ENCODE data around the gene FBLN7. TPM values are rescaled to one million over a fixed set of nuclear protein-coding genes. Genes with fewer than 3 reads are reported as not detected.

The FBLN7 gene
- total RNA-seq, 1 experiment from 2014 or later, result 3.9 TPM

GRCh38 chr2:112157472-112157871 lies 19.3 kb downstream of the FBLN7 start:
- DNase-seq (ENCODE audit: low read depth), result no peak

- DNase-seq (ENCODE audit: low read depth), result no peak
Observed at GRCh38 chr2:112159454-112159921, 21.3 kb downstream of the FBLN7 start.

- DNase-seq (ENCODE audit: low read depth), result no peak
Observed at GRCh38 chr2:112160283-112161250, 22.4 kb downstream of the FBLN7 start.

- no peak for DNase-seq (ENCODE audit: low read depth)
Observed at GRCh38 chr2:112161431-112162145, 23.4 kb downstream of the FBLN7 start.

GRCh38 chr2:112162341-112162740 lies 24.2 kb downstream of the FBLN7 start:
- DNase-seq (ENCODE audit: low read depth), result no peak

GRCh38 chr2:112162956-112163355 lies 24.8 kb downstream of the FBLN7 start:
- no peak for DNase-seq (ENCODE audit: low read depth)

GRCh38 chr2:112163541-112163981 lies 25.4 kb downstream of the FBLN7 start:
- DNase-seq (ENCODE audit: low read depth), result no peak

- DNase-seq (ENCODE audit: low read depth), result no peak
Observed at GRCh38 chr2:112164876-112165275, 26.7 kb downstream of the FBLN7 start.

GRCh38 chr2:112165296-112165695 lies 27.1 kb downstream of the FBLN7 start:
- no peak for DNase-seq (ENCODE audit: low read depth)

GRCh38 chr2:112166806-112167499 lies 28.8 kb downstream of the FBLN7 start:
- DNase-seq (ENCODE audit: low read depth), result no peak

- DNase-seq (ENCODE audit: low read depth), result no peak
Observed at GRCh38 chr2:112168422-112169124, 30.4 kb downstream of the FBLN7 start.

GRCh38 chr2:112170495-112170894 lies 32.3 kb downstream of the FBLN7 start:
- DNase-seq (ENCODE audit: low read depth), result no peak

- no peak for DNase-seq (ENCODE audit: low read depth)
Observed at GRCh38 chr2:112173646-112174319, 35.6 kb downstream of the FBLN7 start.

- no peak for DNase-seq (ENCODE audit: low read depth)
Observed at GRCh38 chr2:112174383-112174782, 36.2 kb downstream of the FBLN7 start.

GRCh38 chr2:112175333-112175732 lies 37.1 kb downstream of the FBLN7 start:
- no peak for DNase-seq (ENCODE audit: low read depth)

- no peak for DNase-seq (ENCODE audit: low read depth)
Observed at GRCh38 chr2:112175958-112176573, 37.9 kb downstream of the FBLN7 start.

- DNase-seq (ENCODE audit: low read depth), result no peak
Observed at GRCh38 chr2:112181571-112182290, 43.5 kb downstream of the FBLN7 start.

GRCh38 chr2:112182581-112183034 lies 44.4 kb downstream of the FBLN7 start:
- no peak for DNase-seq (ENCODE audit: low read depth)

GRCh38 chr2:112183327-112184025 lies 45.3 kb downstream of the FBLN7 start:
- DNase-seq (ENCODE audit: low read depth), result peak; percentile 21

Measured in M059J (cell line).